CD4-positive, alpha-beta T cell (primary cell): ENCODE results near the gene TREM1. TPM values are rescaled to one million over a fixed set of nuclear protein-coding genes. Genes with fewer than 3 reads are reported as not detected.

Source experiments
- ATAC-seq: fragments of 200-7000 bp; cut with Tn5 transposase; one replicate; pipeline ENCODE4 v1.10.0; 2022; ENCODE audit warnings: mild to moderate bottlenecking; ENCODE audit not compliant: poor library complexity
- CTCF ChIA-PET: fragments of 350-600 bp; sonication (Branson Sonifier 250); formaldehyde crosslinking; loops from one replicate; lab custom pipeline; 2021; ENCODE audit warnings: antibody characterized with exemption, inconsistent platforms; lab: Charles Lee
- POLR2A ChIA-PET: fragments of 350-600 bp; sonication (Branson Sonifier 250); formaldehyde crosslinking; loops from one replicate; lab custom pipeline; 2021; ENCODE audit warnings: antibody characterized with exemption, inconsistent platforms; lab: Charles Lee
- DNase-seq, 14 experiments: peaks; one replicate each; pipeline ENCODE4 v3.0.0-alpha.2; 2013 to 2020; ENCODE audit warnings: mixed read lengths in 2 of 14
- H3K27ac ChIP-seq, 2 donors: one replicate each; pipeline versions ENCODE4 v1.5.1 to v1.7.0; 2013; ENCODE audit warnings: low read length in 2 of 2, low read depth in 1 of 2, mild to moderate bottlenecking in 1 of 2
- H3K27me3 ChIP-seq, 2 experiments: 1 replicate in 1 of 2; 2 replicates in 1 of 2; pipeline versions ENCODE4 v1.6.1 to v1.7.0; 2013; ENCODE audit warnings: low read length in 2 of 2, control low read depth in 1 of 2, mild to moderate bottlenecking in 1 of 2, moderate library complexity in 1 of 2; ENCODE audit not compliant: insufficient read depth in 2 of 2, control insufficient read depth in 1 of 2
- H3K36me3 ChIP-seq: one replicate; pipeline ENCODE4 v1.6.1; 2013; ENCODE audit warnings: low read length, control low read depth; ENCODE audit not compliant: insufficient read depth
- H3K4me1 ChIP-seq: one replicate; pipeline ENCODE4 v1.6.1; 2013; ENCODE audit warnings: low read length, control low read depth; ENCODE audit not compliant: insufficient read depth
- H3K4me3 ChIP-seq: one replicate; pipeline ENCODE4 v1.5.1; 2013; ENCODE audit warnings: mild to moderate bottlenecking, low read length, moderate library complexity
- H3K9me3 ChIP-seq, 2 experiments: 1 replicate in 1 of 2; 2 replicates in 1 of 2; pipeline versions ENCODE4 v1.6.1 to v1.7.0; 2013; ENCODE audit warnings: low read length in 2 of 2, mild to moderate bottlenecking in 2 of 2, control low read depth in 1 of 2, moderate library complexity in 1 of 2; ENCODE audit not compliant: control insufficient read depth in 1 of 2, insufficient read depth in 1 of 2
- H3K27ac Mint-ChIP-seq: one replicate; pipeline ENCODE4 v1.8.0; 2020; ENCODE audit warnings: mixed read lengths
- H3K27me3 Mint-ChIP-seq: one replicate; pipeline ENCODE4 v1.8.0; 2021; ENCODE audit warnings: mixed read lengths
- H3K36me3 Mint-ChIP-seq: one replicate; pipeline ENCODE4 v1.8.0; 2021; ENCODE audit warnings: low read depth, mixed read lengths
- H3K4me1 Mint-ChIP-seq: one replicate; pipeline ENCODE4 v1.8.0; 2021; ENCODE audit warnings: low read depth, mixed read lengths
- H3K4me3 Mint-ChIP-seq: one replicate; pipeline ENCODE4 v1.8.0; 2020; ENCODE audit warnings: mild to moderate bottlenecking, mixed read lengths
- H3K9me3 Mint-ChIP-seq: one replicate; pipeline ENCODE4 v1.8.0; 2020; ENCODE audit warnings: mixed read lengths
- intact Hi-C, 2 experiments: fragments of 100-400 bp; cut with DNase I in 1 of 2; cut with micrococcal nuclease in 1 of 2; formaldehyde crosslinking; loops; one replicate each; pipeline versions ENCODE4 v1.15.1 to v1.9.0; 2023 to 2025; cut with DNase I, micrococcal nuclease
- total RNA-seq, 174 experiments: library from RNA in 2 of 174; stranded (reverse) in 2 of 174; gene quantifications; one replicate each; pipeline ENCODE4 v1.2.3 and lab custom pipeline; 2021 to 2026
- TF ChIP-seq, protein P1 (sequence below): fragments of 200-600 bp; IDR thresholded peaks from one replicate; pipeline ENCODE4 v1.8.0; 2022; ENCODE audit warnings: antibody characterized with exemption, mild to moderate bottlenecking

TREM1 gene
- total RNA-seq, 2 experiments from 2014 or later = 1.8 to 2.8 TPM

DNA sequence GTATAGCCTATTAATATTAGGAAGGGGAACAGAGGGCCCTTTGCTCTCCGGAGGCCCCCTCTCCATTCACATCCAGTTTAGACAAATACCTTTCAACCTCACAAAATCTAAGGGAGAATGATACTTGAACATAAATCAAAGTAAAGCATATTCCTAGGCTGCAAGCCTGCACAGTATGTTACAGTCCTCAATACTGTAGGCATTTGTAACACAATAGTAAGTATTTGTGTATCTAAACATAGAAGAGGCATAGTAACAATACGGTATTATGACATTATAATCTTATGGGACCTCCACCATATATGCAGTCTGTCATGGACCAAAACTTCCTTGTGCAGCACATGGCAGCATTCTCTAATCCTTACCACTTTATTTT lies 2.3 kb upstream of the TREM1 start:
- H3K27me3 Mint-ChIP-seq = peaks cover 5% of the 10 kb centered on the region
- no peaks in the 10 kb centered on the region for H3K9me3 Mint-ChIP-seq
- POLR2A ChIA-PET = no interaction called here
- no peaks in the 10 kb centered on the region for H3K4me1 ChIP-seq
- H3K4me1 Mint-ChIP-seq = no peaks in the 10 kb centered on the region
- ATAC-seq = no peak
- intact Hi-C loops = no loop called here
- H3K27ac ChIP-seq = no peak overlapping the region
- no peak overlapping the region for H3K4me3 ChIP-seq
- no peaks in the 10 kb centered on the region for H3K9me3 ChIP-seq
- H3K36me3 ChIP-seq = no peaks in the 10 kb centered on the region
- no peak for DNase-seq
- H3K27ac Mint-ChIP-seq = no peak overlapping the region
- H3K4me3 Mint-ChIP-seq = no peak overlapping the region
- no peaks in the 10 kb centered on the region for H3K27me3 ChIP-seq
- TF ChIP-seq, protein P1, sequence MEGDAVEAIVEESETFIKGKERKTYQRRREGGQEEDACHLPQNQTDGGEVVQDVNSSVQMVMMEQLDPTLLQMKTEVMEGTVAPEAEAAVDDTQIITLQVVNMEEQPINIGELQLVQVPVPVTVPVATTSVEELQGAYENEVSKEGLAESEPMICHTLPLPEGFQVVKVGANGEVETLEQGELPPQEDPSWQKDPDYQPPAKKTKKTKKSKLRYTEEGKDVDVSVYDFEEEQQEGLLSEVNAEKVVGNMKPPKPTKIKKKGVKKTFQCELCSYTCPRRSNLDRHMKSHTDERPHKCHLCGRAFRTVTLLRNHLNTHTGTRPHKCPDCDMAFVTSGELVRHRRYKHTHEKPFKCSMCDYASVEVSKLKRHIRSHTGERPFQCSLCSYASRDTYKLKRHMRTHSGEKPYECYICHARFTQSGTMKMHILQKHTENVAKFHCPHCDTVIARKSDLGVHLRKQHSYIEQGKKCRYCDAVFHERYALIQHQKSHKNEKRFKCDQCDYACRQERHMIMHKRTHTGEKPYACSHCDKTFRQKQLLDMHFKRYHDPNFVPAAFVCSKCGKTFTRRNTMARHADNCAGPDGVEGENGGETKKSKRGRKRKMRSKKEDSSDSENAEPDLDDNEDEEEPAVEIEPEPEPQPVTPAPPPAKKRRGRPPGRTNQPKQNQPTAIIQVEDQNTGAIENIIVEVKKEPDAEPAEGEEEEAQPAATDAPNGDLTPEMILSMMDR = no peak
- CTCF ChIA-PET = interaction anchor here (0.9 kb wide), 1 partner anchor 10 kb away, joined by 3 read pairs; no protein-coding TSS in a partner anchor
- no peaks in the 10 kb centered on the region for H3K36me3 Mint-ChIP-seq

DNA sequence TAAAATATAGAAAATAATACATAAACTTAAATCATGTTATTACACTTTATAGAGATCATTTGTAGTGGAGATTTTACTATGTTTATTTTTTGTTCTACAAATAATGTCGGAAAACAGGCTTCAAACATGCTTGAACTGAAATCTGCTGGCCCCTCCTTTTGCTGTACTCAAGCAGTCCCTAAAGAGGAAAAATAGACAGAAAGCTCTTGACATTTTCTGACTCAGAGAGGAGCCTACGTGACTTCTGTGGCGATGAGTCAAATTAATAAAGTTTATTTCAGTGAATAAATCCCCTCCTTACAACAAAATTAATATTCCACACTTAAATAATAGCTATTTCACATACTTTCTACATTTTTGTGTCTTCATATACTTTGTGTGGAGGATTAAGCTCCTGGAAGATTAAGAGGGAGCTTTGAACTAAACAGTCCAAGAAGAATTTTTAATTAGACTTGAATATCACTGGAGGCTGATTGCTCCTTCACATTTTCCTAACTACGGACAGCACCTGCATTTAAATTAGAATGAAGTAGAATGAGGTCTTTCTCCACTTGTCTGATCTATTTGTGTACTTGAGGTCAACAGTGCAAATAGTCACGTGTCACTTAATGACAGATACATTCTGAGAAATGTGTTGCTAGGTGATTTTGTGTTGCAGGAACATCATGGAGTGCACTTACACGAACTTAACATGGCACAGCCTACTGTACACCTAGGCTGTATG lies 1.7 kb upstream of the TREM1 start:
- Mint-ChIP-seq H3K27me3 (peaks cover 5% of the 10 kb centered on the region), H3K4me3 (no peak overlapping the region), H3K9me3 (no peaks in the 10 kb centered on the region), H3K27ac (no peak overlapping the region), H3K36me3 (no peaks in the 10 kb centered on the region), H3K4me1 (no peaks in the 10 kb centered on the region)
- no peaks in the 10 kb centered on the region for H3K9me3 ChIP-seq
- H3K27ac ChIP-seq = no peak overlapping the region
- CTCF ChIA-PET = no interaction called here
- peak in 1 of 14 experiments; percentile 20 for DNase-seq
- no peaks in the 10 kb centered on the region for H3K27me3 ChIP-seq
- H3K4me1 ChIP-seq = no peaks in the 10 kb centered on the region
- H3K4me3 ChIP-seq = no peak overlapping the region
- no peaks in the 10 kb centered on the region for H3K36me3 ChIP-seq
- POLR2A ChIA-PET = no interaction called here
- ATAC-seq = no peak
- TF ChIP-seq, protein P1 = no peak
- intact Hi-C loops = no loop called here

DNA sequence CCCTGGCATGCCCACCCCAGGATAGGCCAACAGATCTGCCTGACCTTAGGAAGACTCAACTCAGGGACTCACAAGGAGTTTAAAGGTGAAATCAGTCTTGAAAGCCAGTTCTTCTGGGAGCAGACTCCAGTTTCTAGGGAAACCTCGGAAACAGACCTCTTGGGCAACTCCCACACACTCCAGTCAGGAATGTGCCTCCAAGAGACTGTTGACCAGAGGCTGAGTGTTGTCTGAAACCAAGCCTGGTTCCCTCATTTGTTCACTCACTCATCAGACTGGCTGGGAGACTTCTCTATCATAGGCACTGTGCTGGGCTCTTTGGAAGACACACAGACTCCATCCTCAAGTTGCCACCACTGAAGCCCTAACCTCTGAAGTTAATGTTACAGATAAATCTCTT lies 1.8 kb downstream of the TREM1 start:
- peaks cover 13% of the 10 kb centered on the region for H3K27me3 Mint-ChIP-seq
- TF ChIP-seq, protein P1 = no peak
- H3K36me3 Mint-ChIP-seq = no peaks in the 10 kb centered on the region
- no peaks in the 10 kb centered on the region for H3K4me1 Mint-ChIP-seq
- no peak overlapping the region for H3K27ac ChIP-seq
- no peak overlapping the region for H3K4me3 Mint-ChIP-seq
- intact Hi-C loops = no loop called here
- CTCF ChIA-PET = interaction anchor here (1.0 kb wide), 1 partner anchor 11 kb away, joined by 3 read pairs; no protein-coding TSS in a partner anchor
- H3K27ac Mint-ChIP-seq = no peak overlapping the region
- POLR2A ChIA-PET = no interaction called here
- no peak overlapping the region for H3K4me3 ChIP-seq
- no peaks in the 10 kb centered on the region for H3K36me3 ChIP-seq
- no peaks in the 10 kb centered on the region for H3K4me1 ChIP-seq
- H3K27me3 ChIP-seq = no peaks in the 10 kb centered on the region
- H3K9me3 ChIP-seq = no peaks in the 10 kb centered on the region
- DNase-seq (no peak), ATAC-seq (no peak)
- no peaks in the 10 kb centered on the region for H3K9me3 Mint-ChIP-seq
